Smooth muscle cell (in vitro differentiated cells): ENCODE data around the gene ATP12A. TPM values are rescaled to one million over a fixed set of nuclear protein-coding genes. Genes with fewer than 3 reads are reported as not detected.

Source experiments
- DNase-seq: peaks from one replicate; lab custom pipeline; 2025; ENCODE audit not compliant: unreplicated experiment; lab: John Stamatoyannopoulos, UW
- H2AFZ ChIP-seq: fragments of 200-600 bp; sonication (generic); 2 replicates; pipeline ENCODE4 v1.6.0; 2016; ENCODE audit warnings: antibody characterized with exemption, low read depth, mild to moderate bottlenecking
- H3F3A ChIP-seq: fragments of 200-600 bp; sonication (generic); 2 replicates; pipeline ENCODE4 v1.6.0; 2017; ENCODE audit warnings: antibody characterized with exemption, low read depth
- H3K27ac ChIP-seq: fragments of 200-600 bp; sonication (generic); 2 replicates; pipeline ENCODE4 v1.5.1; 2016; ENCODE audit warnings: low read depth, mild to moderate bottlenecking
- H3K27me3 ChIP-seq: fragments of 200-600 bp; sonication (generic); 2 replicates; pipeline ENCODE4 v1.6.1; 2016; ENCODE audit warnings: low read depth, mild to moderate bottlenecking
- H3K36me3 ChIP-seq: fragments of 200-600 bp; sonication (generic); 2 replicates; pipeline ENCODE4 v1.5.1; 2016; ENCODE audit warnings: low read depth
- H3K4me1 ChIP-seq: fragments of 200-600 bp; sonication (generic); 2 replicates; pipeline ENCODE4 v1.5.1; 2016; ENCODE audit warnings: low read depth
- H3K4me2 ChIP-seq: fragments of 200-600 bp; sonication (generic); 2 replicates; pipeline ENCODE4 v1.6.0; 2016; ENCODE audit warnings: mild to moderate bottlenecking
- H3K4me3 ChIP-seq: fragments of 200-600 bp; sonication (generic); 2 replicates; pipeline ENCODE4 v1.5.1; 2016; ENCODE audit warnings: mild to moderate bottlenecking
- H3K79me2 ChIP-seq: fragments of 200-600 bp; sonication (generic); 2 replicates; pipeline ENCODE4 v1.6.0; 2016; ENCODE audit warnings: low read depth, mild to moderate bottlenecking
- H3K9ac ChIP-seq: fragments of 200-600 bp; sonication (generic); 2 replicates; pipeline ENCODE4 v1.6.0; 2016; ENCODE audit warnings: low read depth
- H3K9me3 ChIP-seq: fragments of 200-600 bp; sonication (generic); replicated peaks from 2 replicates; pipeline ENCODE4 v1.5.1; 2016; ENCODE audit warnings: low read depth
- H4K20me1 ChIP-seq: fragments of 200-600 bp; sonication (generic); 2 replicates; pipeline ENCODE4 v1.6.0; 2016; ENCODE audit warnings: low read depth
- CTCF ChIP-seq: fragments of 200-600 bp; sonication (generic); IDR thresholded peaks from 2 replicates; pipeline ENCODE4 v1.5.1; 2017; ENCODE audit warnings: borderline replicate concordance, mild to moderate bottlenecking, antibody characterized with exemption; ENCODE audit not compliant: insufficient read depth, poor library complexity, severe bottlenecking
- WGBS: methylation state at CpG from one replicate; pipeline ENCODE4 v1.1.7; 2016; ENCODE audit warnings: low lambda C conversion rate; 5-methylcytosine and 5-hydroxymethylcytosine counted together
- polyA plus RNA-seq: library from polyadenylated mRNA; unstranded; fragments of >200 nt; fragmentation: Nextera tagmentation; extraction: Ambion mirVana; gene quantifications from 2 replicates; pipeline ENCODE4 v1.2.1, GENCODE V29; 2016
- total RNA-seq: library from RNA; depleted of rRNA; stranded (reverse); fragments of >200 nt; gene quantifications from 2 replicates; pipeline ENCODE4 v1.2.3, GENCODE V29; 2014

ATP12A gene
- total and polyA plus RNA-seq, 2 experiments from 2014 or later = 0.63 to 0.67 TPM

DNA sequence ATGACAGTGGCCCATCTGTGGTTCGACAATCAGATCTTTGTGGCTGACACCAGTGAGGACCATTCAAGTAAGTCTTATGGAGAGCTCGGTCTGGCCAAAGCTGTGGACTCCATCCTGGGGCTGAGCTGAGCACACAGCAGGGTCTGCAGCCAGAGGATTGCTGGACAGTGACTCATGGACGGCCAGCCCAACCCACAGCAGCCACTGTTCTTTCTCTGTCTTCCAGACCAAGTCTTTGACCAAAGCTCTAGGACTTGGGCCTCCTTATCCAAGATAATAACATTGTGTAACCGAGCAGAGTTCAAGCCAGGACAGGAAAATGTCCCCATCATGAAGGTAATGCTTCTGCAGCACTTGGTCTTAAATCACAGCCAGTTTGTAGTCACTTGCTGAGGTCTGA, 12.4 kb downstream of the ATP12A start:
- H3K27ac ChIP-seq = no peak overlapping the region
- TF ChIP-seq CTCF = no peak
- no peaks in the 10 kb centered on the region for H3K79me2 ChIP-seq
- H2AFZ ChIP-seq = no peak overlapping the region
- no peaks in the 10 kb centered on the region for H3K9me3 ChIP-seq
- H3K9ac ChIP-seq = no peak overlapping the region
- DNase-seq = no peak
- no peaks in the 10 kb centered on the region for H4K20me1 ChIP-seq
- no peaks in the 10 kb centered on the region for H3K27me3 ChIP-seq
- no peak overlapping the region for H3K4me3 ChIP-seq
- WGBS = 21% methylated on average over 4 of the region's 4 CpGs
- H3K4me1 ChIP-seq = peaks cover 3% of the 10 kb centered on the region
- no peaks in the 10 kb centered on the region for H3K36me3 ChIP-seq
- H3K4me2 ChIP-seq = peak overlapping the region; percentile 44
- peaks cover 4% of the 10 kb centered on the region for H3F3A ChIP-seq

DNA sequence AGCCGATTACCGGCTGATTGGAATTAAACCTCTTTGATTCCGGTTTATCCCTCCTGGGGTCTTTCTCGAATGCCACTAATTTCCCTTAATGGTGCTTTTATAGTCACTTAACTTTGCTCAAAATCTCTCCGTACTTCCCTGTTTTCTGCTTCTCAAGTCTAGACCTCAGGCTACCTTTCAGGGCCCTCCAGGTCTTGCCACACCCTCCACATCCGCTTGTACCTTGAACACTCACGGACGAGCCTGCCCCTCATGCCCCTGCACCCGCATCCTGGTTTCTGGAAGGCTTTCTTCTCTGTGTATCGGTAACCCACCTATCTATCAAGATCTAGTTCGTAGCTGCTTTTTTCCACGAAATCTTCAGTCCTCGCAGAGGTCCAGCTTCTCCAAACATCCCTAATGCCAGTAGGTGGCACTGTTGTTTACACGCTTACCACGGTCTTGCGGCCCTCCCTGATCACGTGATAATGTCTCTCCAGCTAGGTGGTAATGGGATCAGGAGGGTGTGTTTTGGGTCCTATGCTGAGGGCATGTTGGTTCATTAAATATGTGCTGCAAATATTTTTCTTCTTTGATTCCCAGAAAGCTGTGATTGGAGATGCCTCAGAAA, 13.8 kb downstream of the ATP12A start:
- Histone ChIP-seq H3K79me2 (no peaks in the 10 kb centered on the region), H3K4me1 (peaks cover 3% of the 10 kb centered on the region), H3K4me3 (no peak overlapping the region), H3K9me3 (no peaks in the 10 kb centered on the region), H3K4me2 (no peak overlapping the region), H4K20me1 (no peaks in the 10 kb centered on the region), H3F3A (peaks cover 4% of the 10 kb centered on the region), H3K27me3 (no peaks in the 10 kb centered on the region), H3K27ac (no peak overlapping the region), H3K36me3 (no peaks in the 10 kb centered on the region), H2AFZ (no peak overlapping the region), H3K9ac (no peak overlapping the region)
- peak; percentile 46 for TF ChIP-seq CTCF
- WGBS = 46% methylated on average over 17 of the region's 17 CpGs
- DNase-seq = no peak

GRCh38 chr13:24694907-24695306, 14.7 kb downstream of the ATP12A start:
- H3F3A ChIP-seq = peaks cover 4% of the 10 kb centered on the region
- H3K9me3 ChIP-seq = no peaks in the 10 kb centered on the region
- H3K36me3 ChIP-seq = no peaks in the 10 kb centered on the region
- DNase-seq = no peak
- no peak overlapping the region for H3K4me2 ChIP-seq
- no peak for TF ChIP-seq CTCF
- H3K9ac ChIP-seq = no peak overlapping the region
- no peaks in the 10 kb centered on the region for H3K27me3 ChIP-seq
- no peak overlapping the region for H3K4me3 ChIP-seq
- H4K20me1 ChIP-seq = no peaks in the 10 kb centered on the region
- WGBS = 94% methylated on average over 12 of the region's 12 CpGs
- H2AFZ ChIP-seq = no peak overlapping the region
- H3K4me1 ChIP-seq = peaks cover 3% of the 10 kb centered on the region
- H3K79me2 ChIP-seq = no peaks in the 10 kb centered on the region
- no peak overlapping the region for H3K27ac ChIP-seq

GRCh38 chr13:24698686-24699085, 18.5 kb downstream of the ATP12A start:
- DNase-seq = no peak
- TF ChIP-seq CTCF = no peak
- Histone ChIP-seq H3K27me3 (no peaks in the 10 kb centered on the region), H2AFZ (no peak overlapping the region), H3K4me2 (no peak overlapping the region), H3K36me3 (no peaks in the 10 kb centered on the region), H3K9ac (no peak overlapping the region), H3F3A (no peaks in the 10 kb centered on the region), H3K9me3 (no peaks in the 10 kb centered on the region), H3K79me2 (no peaks in the 10 kb centered on the region), H3K4me1 (no peaks in the 10 kb centered on the region), H3K27ac (no peak overlapping the region), H3K4me3 (no peak overlapping the region), H4K20me1 (no peaks in the 10 kb centered on the region)
- 95% methylated on average over 12 of the region's 12 CpGs for WGBS
